RWPE1 (cell line): ENCODE data around the gene PGF.

ENCODE experiments used
- CTCF ChIA-PET: fragments of 350-600 bp; sonication (Branson Sonifier 250); formaldehyde crosslinking; extraction: SDS; loops from one replicate; lab custom pipeline; 2021; lab: Yijun Ruan, JAX
- POLR2A ChIA-PET: fragments of 400-600 bp; formaldehyde crosslinking; extraction: SDS; loops from one replicate; lab custom pipeline; 2020; ENCODE audit warnings: antibody characterized with exemption; ENCODE audit not compliant: low non-redundant PET; lab: Yijun Ruan, JAX
- DNase-seq: peaks from one replicate; pipeline ENCODE4 v3.0.0; 2012; ENCODE audit warnings: low spot score
- H3K27ac ChIP-seq: fragments of 450-650 bp; 2 replicates; pipeline ENCODE4 v1.5.1; 2017
- TF ChIP-seq, protein P1 (sequence below): fragments of 450-650 bp; conservative IDR thresholded peaks from 2 replicates; pipeline ENCODE4 v1.5.1; 2017; ENCODE audit warnings: low read depth, mild to moderate bottlenecking

The PGF gene

DNA sequence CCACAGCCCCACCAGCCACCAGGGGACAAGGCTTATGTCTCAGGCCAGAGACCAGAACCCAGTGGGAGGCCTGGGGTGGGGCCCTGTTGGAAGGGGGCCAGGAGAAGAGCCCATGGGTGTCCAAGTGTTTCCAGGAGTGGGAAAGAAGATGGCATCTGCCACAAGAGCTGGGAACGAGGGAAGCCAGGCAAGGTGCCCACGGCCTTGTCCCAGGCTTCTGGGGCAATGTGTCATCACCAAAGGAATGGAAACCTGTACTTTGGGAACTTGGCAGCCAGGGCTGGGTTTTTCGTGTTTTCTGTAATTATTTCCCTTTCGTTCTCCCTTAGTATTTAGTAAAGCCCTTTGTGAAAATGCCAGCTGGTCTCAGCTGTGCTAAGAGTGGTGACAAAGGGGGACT lies 5.3 kb upstream of the PGF start:
- H3K27ac ChIP-seq, result peak overlapping the region; percentile 64; the same call in 1 of the 2 replicates
- ChIA-PET POLR2A (no interaction called here), CTCF (interaction anchor here (0.9 to 2.4 kb wide), 2 partner anchors 15 to 62 kb away, joined by 6 to 7 read pairs; no protein-coding TSS in a partner anchor)
- DNase-seq, result no peak
- TF ChIP-seq, protein P1, sequence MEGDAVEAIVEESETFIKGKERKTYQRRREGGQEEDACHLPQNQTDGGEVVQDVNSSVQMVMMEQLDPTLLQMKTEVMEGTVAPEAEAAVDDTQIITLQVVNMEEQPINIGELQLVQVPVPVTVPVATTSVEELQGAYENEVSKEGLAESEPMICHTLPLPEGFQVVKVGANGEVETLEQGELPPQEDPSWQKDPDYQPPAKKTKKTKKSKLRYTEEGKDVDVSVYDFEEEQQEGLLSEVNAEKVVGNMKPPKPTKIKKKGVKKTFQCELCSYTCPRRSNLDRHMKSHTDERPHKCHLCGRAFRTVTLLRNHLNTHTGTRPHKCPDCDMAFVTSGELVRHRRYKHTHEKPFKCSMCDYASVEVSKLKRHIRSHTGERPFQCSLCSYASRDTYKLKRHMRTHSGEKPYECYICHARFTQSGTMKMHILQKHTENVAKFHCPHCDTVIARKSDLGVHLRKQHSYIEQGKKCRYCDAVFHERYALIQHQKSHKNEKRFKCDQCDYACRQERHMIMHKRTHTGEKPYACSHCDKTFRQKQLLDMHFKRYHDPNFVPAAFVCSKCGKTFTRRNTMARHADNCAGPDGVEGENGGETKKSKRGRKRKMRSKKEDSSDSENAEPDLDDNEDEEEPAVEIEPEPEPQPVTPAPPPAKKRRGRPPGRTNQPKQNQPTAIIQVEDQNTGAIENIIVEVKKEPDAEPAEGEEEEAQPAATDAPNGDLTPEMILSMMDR, result no peak

- peak overlapping the region; percentile 64 for H3K27ac ChIP-seq
- ChIA-PET CTCF (interaction anchor here (2.4 kb wide), 1 partner anchor 14 kb away, joined by 7 read pairs; no protein-coding TSS in a partner anchor), POLR2A (no interaction called here)
- TF ChIP-seq, protein P1, result no peak
- peak; percentile 74 for DNase-seq
These were observed 4.3 kb upstream of the PGF start for GRCh38 chr14:74959596-74960180.

DNA sequence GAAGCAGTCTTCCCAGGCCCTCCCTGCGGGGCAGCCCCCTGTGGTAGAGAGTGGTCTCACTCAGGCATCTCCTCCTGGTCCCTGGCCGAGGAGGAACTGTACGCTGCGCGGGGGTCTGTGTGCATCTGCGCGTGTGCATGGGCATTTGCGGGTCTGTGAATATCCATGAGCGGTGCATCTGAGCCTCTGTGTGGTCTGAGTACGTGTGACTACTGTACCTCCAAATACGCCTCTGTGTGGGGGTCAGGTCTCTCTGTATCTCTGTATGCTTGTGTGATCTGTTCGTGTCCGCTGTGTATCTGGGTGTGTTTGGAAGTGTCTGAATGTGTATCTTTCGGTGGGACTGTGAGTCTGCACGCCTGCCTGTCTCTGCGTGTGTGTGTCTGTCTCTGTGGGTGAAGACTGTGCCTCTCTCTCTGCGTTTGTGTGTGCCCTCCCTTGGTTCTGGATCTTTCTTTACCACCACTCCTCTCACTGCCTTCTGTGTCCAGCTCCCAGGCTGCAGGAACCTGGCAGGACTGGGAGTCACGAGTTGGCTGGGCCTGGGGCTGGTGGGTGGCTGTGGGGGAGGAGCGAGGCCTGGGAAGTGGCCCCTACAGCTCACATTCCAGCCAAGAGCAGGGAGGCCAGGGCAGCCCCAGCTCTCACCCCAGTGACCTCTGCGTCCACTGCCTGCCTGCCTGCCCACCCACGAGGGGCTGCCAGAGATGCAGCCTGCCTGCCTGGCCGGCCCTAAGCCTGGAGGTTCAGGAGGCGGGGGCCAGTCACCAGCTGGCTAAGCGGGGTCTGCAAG lies 1.1 kb upstream of the PGF start:
- ChIA-PET POLR2A (no interaction called here), CTCF (interaction anchor here (0.9 kb wide), 1 partner anchor 8 kb away, joined by 3 read pairs; no protein-coding TSS in a partner anchor)
- DNase-seq, result no peak
- TF ChIP-seq, protein P1, result no peak
- peak overlapping the region; percentile 60; the same call in 1 of the 2 replicates for H3K27ac ChIP-seq

- ChIA-PET CTCF (interaction anchor here (1.1 kb wide), 1 partner anchor 9 kb away, joined by 4 read pairs; no protein-coding TSS in a partner anchor), POLR2A (no interaction called here)
- TF ChIP-seq, protein P1, result no peak
- no peak for DNase-seq
- peak overlapping the region; percentile 60 for H3K27ac ChIP-seq
These were observed 556 bp upstream of the PGF start for GRCh38 chr14:74956027-74956279.

DNA sequence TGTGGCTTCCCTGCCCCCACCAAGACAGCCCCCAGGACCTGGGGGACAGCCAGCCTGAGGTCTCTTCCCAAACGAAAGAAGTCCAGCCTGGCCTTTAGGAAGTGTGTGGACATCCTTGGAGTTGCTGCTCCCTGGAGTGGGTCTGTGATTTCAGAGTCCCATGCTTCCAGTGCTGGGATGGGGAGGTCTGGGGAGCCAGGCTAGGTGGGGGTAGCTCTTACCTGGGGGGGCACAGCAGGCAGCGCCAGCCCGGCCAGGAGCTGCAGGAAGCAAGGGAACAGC lies 509 bp downstream of the PGF start:
- DNase-seq, result no peak
- peak overlapping the region; percentile 60 for H3K27ac ChIP-seq
- ChIA-PET POLR2A (no interaction called here), CTCF (interaction anchor here (0.5 to 1.1 kb wide), 2 partner anchors 9 to 10 kb away, joined by 3 to 4 read pairs; no protein-coding TSS in a partner anchor)
- TF ChIP-seq, protein P1, result no peak

DNA sequence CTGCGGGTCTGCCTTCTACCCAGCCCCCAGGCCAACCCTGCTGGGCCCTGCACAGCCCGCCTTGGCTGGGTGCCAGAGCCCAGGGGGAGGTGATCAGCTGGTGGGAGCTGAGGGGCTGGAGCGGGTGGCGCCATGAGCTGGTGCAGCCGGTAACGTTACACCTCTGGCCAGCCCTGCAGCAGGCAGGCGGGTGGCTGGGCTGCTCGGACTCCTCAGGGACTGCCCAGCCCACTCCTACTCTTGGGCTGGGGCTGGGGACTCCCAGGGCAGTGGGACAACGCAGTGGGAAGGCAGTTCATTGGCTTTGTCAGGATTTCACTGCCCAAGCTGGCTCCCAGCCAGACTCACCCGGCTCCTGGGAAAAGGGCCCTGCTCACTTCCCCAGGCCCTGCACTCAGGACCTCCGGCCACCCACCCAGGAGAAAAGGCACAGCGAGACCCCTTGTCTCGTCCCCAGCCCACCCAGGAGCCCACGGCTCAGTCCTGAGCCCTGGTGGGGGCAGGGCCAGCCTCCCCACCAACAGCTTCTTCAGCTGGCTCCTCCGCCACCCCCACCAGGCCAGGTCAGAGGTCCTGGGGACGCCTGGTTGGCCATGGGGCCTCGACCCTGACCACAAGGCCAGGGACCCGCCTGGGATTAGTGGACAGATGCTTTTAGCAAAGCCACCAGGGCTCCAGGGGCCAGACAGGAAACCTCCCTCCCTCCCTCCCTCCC lies 1.0 kb downstream of the PGF start:
- peak overlapping the region; percentile 60 for H3K27ac ChIP-seq
- DNase-seq, result no peak
- ChIA-PET CTCF (interaction anchor here (1.0 to 1.4 kb wide), 3 partner anchors 8 to 134 kb away, joined by 4 to 8 read pairs (median 5); no protein-coding TSS in a partner anchor), POLR2A (no interaction called here)
- TF ChIP-seq, protein P1, result no peak
